Measurements from ENCODE around the gene ELMOD1.

GRCh38 chr11:107592813-107593212 is 1.9 kb downstream of the ELMOD1 start:
- no peak for TF ChIP-seq POLR2AphosphoS5 (IDR thresholded peaks at IDR 0.05; ENCODE audit: low read depth, low read length)
- TF ChIP-seq POLR2A (IDR thresholded peaks at IDR 0.05; ENCODE audit: low read depth, low read length): no peak
